Activated T-helper 1 cell treated with Interleukin-2 at 50 U/mL for 16 hours (primary cell): ENCODE results near the gene KASH5.

Experiments used
- DNase-seq: peaks from one replicate; pipeline ENCODE4 v3.0.0-alpha.2; 2020; ENCODE audit warnings: low read depth

Gene KASH5

DNA sequence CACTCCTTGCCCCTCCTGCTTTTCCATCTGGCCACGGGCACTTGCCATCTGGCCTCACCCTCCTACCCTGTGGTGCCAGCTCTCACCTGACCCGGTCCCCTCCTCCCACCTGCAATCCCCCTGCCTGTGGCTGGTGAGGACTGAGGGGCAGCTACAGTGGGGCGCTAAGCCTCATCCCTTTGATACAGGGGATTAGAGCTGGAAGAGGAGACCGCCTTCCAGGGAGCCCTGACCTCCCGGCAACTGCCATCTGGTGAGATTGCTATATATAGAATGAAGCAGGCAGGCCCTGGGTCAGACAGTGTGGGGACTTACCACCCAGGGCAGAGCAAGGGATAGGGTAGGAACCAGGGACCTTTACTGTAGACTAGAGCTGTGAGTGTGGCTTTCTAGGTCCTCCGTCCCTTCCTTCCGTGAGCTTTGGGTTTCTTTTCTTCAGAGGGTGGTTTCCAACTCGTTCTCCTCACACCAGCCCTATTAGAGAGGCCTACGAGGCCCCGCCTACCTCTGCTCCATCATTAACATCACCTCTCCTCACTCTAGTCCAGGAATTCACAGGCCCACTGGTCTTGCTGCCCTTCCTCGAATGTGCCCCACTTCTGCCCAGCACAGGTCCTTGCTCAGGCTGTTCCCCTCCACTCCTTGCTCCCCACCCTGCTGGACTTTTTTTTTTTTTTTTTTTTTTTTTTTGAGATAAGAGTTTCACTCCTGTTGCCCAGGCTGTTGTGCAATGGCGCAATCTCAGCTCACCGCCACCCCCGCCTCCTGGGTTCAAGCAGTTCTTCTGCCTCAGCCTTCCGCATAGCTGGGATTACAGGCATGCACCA is 7.7 kb downstream of the KASH5 start:
- no peak for DNase-seq

DNA sequence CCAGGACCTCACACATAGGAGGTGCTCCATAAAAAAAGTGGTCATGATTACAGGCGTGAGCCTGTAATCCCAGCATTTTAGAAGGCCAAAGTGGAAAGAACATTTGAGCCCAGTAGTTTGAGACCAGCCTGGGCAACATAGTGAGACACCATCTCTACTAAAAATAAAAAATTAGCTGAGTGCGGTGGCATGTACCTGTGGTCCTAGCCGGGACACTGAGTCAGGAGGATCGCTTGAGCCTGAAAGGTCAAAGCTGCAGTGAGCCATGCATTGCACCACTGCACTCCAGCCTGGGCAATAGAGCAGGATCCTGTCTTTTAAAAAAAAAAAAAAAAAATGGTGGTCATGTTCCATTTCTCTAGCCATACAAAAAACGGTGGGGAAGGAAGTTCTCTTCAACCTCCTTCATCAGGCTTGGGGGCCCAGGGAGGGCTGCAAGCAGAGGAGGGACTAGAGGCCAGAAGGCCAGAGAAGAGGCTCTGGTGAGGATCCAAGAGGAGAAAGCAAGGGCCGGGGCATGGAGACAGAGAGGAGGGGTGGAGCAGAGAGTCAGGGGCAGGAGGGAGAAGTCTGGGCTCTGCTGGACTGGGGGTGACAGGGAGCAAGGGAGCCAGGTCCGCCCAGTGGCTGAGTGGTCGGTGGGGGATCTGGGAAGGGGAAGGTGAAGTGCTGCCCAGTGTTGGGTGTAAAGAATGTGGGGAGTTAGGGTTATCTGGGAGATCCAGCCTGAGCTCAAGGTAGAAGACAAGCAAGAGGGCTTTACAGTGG is 8.9 kb downstream of the KASH5 start:
- DNase-seq = no peak

DNA sequence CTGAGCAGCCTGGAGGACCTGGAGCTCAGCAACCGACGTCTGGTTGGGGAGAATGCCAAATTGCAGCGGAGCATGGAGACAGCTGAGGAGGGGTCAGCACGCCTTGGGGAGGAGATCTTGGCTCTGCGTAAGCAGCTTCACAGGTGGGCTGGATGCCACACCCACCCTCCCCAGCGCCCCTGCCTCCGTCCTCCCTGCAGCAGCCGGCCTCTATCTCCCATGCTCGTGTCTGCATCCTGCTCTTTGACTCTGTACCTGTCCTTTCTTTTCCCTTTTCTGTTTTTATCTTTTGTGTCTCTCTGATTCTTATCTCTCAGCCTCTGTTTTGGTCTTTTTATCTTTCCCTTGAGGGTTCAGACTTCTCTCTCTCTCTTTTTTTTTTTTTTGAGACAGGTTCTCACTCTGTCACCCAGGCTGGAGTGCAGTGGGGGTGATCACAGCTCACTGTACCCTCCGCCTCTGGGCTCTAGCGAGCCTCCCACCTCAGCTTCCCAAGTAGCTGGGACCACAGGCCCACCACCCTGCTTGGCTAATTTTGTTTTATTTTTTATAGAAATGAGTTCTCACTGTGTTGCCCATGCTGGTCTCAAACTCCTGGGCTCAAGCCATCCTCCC is 10.1 kb downstream of the KASH5 start:
- DNase-seq = no peak

DNA sequence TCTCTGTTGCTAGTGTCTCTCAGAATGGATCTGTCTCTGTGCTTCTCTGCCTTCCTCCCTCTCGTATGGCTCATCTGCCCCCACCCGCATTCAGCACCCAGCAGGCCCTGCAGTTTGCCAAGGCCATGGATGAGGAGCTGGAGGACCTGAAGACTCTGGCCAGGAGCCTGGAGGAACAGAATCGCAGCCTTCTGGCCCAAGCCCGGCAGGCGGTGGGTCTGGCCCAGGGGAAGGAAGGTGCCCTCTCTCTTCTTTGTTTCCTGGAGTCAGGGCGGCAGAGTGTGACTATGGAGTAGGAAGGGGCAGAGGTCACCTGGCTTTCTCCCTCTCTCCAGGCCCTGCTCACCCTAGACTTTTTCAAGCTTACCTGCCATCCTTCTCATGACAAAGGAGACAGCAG is 10.9 kb downstream of the KASH5 start:
- DNase-seq = no peak

DNA sequence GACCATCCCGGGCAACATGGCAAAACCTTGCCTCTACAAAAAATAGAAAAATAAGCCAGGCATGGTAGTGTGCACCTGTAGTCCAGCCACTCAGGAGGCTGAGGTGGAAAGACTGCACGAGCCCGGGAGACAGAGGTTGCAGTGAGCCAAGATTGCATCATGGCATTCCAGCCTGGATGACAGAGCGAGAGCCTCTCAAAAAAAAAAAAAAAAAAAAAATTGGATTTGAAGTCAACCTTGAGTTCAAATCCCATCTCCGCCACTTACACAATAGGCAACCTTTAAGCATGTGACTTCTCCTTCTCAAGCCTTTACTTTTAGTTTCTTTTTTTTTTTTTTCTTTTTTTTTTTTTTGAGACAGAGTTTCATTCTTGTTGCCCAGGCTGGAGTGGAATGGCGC is 12.0 kb downstream of the KASH5 start:
- DNase-seq = no peak

DNA sequence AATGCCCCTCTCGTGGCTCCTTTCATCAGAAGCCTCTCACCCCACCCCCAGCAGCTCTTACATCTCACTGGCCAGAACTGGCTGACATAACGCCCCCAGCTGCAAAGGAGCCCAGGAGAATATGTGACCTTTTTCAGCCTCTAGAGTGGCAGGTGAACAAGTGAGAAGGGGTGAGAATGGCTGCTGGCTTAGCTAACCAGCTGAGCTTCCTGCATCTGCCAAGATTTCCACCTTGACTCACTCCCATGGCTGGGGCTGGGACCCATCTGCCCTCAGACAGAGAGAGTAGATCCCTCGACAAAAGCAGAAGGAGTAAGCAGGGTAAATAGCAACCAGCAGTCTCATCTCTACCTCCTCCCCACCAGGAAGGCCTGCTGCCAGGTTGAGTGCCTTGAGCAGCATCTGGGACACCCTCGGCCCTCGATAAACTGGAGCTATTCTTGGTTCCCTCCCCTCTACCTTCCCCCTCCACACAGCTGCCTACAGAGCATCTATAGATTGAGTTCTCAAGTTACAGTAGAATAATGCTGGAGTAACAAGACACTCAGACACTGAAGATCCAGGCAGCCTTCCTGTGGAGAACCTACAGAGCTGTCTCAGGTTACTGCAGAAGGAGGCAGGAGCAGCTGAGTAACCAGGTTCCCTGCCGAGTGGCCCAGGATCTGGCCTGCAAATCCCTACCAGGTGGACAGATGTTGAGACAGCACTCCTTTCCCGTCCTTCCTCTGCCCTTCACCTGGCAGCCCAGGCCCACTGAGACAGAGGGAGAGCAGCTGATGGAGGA is 15.5 kb downstream of the KASH5 start:
- DNase-seq = no peak

DNA sequence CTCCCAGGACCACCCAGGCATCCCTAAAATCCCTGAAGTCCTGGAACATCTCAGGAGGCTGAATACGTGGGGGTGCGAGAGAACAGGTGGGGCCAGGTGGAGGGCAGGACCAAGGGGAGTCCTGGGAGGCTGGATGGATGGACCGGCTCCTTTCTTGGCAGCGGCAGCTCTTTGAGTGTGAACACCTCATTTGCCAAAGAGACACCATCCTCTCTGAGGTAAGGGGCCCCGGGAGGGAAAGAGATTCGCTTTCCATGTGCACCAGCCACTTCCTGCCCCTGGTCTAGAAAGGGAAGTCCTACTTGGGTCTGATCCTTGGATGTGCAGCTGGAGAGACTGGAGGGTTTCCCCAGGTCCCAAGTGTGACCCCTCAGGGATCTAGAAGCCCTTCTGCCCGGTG is 19.0 kb downstream of the KASH5 start:
- DNase-seq = no peak

DNA sequence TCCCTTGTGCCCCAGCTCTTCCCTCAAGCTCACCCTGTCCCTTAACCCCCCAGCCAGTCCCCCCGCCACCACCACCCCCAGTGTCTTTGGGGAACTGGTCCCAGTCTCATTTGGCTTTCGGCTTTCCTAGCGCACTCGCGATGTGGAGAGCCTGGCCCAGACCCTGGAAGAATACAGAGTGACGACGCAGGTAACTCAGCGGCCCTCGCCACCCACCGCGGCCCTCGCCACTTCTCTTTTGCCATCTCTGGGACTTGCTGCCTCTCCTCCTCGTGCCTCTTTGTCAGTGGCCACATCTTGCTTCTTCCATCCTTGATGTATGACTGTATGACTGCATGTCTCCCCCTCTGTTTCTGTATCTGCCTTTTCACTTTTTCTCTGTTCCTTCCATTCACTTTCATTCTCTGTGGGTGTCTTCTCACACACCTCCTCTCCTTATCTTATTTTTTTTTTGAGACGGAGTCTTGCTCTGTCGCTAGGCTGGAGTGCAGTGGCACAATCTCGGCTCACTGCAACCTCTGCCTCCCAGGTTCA is 19.5 kb downstream of the KASH5 start:
- no peak for DNase-seq

DNA sequence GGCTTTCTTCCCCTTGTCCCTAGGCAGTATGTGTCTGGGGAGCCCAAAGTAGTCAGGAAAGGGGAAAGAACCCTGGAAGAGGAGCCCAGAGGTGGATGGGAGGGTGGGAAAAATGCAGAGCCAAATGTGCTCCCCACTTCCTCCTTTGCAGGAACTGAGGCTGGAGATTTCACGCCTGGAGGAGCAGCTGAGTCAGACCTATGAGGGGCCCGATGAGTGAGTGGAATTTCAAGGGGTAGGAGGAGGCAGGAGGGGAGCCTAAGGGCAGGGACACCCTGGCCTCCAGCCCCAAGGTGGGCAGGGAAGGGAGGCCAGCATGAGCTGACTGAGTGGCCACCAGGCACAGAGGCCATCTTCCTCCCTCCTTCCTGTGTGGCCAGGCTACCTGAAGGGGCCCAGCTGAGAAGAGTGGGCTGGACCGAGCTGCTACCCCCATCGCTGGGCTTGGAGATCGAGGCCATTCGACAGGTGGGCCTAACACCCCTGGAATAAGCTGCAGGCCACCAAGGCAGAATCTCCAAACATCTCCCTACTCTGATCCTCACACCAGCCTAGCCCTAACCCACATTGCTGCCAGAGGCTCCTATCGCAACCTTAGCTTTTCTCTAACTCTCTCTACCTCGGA is 20.9 kb downstream of the KASH5 start:
- DNase-seq = no peak

DNA sequence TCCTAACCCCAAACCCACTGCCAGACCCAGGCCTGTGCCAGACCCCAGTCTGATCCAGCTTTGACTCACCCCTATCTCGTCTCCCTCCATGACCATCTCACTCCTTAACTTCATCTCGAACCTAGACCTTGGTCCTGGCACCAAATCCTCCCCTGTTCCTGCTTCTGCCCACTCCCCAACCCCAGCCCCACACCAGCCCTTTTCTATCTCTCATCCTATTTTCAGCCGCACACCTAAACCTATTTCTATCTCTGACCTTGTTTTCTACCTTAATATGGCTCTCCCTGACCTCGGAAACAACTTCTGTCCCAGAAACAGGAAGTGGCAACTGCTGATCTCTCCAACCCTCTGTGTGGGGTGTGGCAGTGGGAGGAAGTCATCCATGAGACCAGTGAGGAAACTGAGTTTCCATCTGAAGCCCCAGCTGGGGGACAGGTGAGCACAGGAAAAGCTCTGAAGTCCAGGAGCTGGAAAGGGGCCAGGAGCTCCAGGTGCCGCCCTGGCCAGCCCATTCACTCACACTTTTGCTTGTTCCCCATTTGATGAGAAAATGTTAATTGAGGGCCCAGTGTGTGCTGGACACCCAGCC is 21.5 kb downstream of the KASH5 start:
- DNase-seq = no peak

DNA sequence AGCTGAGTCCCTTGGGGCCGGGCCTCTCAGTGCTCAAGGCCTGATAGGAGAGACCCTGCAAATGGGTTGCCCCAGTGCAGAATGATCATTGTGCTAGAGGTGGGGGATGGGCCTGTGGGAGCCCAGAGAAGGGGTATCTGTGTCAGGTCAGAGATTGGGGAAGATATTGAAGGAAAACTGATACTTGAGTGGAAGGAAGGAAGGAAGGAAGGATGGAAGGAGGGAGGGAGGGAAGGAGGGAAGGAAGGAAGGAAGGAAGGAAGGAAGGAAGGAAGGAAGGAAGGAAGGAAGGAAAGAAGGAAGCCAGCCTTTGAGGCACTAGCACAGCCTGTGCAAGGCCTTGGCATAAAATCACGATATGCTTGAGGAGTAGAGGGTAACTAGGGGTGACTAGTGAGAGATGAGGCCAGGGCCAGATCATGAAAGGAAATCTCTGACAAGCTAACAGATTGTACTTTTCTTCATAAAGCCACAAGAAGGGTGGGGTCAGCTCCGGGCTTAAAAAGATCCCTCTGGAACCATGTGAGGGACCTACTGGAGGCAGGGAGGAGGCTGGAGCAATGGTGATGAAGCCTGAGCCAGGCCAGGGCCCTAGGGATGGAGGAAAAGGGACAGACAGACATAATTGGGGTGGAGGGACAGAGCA is 23.8 kb downstream of the KASH5 start:
- DNase-seq = no peak

DNA sequence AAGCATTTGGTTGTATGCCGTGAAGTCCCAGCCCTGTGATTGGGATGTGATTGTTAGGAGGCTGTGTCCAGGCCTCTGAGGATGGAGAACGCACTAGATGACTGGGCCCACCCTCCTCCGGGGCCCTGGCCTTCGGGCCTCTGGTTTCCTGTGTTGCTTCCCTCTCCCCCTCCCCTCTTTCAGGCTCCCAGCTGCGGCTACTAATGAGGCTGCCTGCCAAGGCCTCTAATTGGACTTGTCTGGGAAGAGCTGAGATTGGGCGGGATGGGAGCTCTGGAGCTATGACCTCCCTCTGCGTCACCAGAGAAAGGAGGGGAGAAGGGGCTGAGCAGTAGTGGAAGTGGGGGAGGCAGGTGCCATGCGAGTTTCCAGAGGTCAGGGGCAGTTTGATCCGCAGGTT is 25.3 kb downstream of the KASH5 start:
- DNase-seq = no peak

DNA sequence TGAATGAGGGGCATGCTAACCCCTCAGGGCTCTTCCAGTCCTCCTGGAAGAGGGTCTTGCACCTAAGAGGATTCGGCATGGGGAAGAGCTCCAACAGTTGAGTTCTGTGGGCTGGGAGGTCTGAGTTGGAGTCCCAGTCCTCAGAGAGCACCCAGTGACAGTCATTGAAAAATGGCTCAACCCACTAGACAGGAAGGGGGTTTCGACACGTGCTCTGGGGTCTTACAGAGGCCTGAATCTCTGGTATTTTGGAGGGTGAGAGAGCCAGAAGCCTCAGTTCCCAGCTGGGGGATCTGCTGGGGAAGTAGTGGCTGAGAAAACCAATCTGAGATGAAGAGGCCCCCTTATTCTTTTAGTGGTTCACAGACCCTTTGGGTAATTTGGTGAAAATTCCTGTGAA is 26.2 kb downstream of the KASH5 start:
- no peak for DNase-seq

DNA sequence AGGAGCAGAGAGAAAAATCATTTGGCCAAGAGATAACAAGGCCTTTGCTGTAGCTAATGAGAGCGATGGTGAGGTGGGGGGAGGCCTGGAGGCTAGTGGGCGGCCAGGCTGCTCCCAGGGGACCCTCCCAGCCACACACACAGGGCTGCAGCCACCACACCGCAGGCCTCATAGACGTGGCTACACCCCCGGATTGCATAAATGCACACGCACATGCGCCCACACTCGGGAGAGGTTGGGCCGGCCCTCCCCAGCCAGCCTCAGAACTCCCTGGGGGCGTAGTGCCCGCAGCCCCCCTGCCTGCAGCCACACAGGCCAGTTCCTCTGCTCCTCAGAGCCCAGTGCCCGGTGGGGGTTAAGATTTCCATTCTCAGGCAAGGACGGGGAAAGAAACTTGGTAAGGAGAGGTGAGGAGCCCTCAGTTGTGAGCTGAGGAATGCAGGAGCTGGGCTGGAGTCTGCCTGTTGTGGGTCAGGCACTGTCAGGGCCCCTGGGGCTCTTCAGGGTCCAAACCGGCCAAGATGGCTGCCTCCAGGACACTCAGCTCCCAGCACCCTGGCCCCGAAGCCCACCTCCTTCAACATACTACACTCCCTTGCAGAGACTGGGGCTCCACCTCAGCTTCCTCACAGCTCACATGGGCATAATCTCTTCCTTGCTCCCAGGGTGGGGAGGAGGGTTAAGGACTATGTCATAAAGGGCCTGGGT is 27.2 kb downstream of the KASH5 start:
- DNase-seq = no peak

DNA sequence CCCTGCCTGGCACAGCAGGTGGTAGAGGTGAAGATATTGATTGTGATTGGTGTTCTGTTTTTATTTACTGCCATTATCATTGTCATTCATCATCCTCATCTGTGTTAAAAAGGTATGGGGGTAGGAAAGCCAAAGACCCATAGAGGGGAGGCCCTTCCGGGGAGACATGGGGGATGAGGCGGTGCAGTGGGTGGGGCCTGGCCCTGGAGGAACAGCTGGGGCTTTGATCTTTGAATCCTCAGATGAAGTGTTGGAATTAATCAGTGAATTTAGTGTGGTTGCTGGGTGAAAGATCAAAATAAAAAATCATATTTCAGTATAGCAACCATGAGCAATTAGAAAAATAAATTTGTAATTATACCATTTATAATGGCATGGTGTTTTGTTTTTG is 27.8 kb downstream of the KASH5 start:
- DNase-seq = no peak

DNA sequence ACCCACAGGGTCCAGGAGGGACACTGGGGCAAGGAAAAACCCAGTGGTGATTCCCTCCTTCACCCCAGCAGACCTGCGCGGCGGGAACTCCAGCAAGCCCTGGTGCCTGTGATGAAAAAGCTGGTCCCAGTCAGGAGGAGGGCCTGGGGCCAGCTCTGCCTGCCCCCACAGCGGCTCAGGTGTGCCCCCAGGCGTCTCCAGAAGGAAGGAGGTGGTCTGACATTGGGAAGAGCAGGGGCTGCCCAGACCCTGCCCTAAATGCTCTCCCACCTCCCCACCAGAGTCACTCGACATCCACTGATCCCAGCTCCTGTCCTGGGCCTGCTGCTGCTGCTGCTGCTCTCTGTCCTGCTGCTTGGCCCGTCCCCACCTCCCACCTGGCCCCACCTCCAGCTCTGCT is 29.0 kb downstream of the KASH5 start:
- DNase-seq = no peak

DNA sequence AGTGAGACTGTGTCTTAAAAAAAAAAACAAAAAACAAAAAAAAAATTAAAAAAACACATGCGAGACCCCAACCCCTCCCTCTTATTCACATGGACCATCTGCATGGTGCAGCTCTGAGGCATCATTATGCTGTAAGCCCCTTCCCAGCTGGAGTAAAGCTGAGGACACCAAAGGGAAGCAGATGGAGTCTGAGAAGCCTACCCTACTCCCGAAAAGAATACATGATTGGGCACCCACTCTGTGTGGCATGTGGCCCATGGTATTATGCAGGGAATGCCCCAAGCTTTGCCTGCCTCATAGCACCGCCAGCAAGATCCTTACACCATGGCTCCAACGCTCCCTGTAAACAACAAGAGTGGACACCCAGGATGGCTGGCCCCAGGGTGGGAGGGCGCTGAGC is 30.5 kb downstream of the KASH5 start:
- no peak for DNase-seq

DNA sequence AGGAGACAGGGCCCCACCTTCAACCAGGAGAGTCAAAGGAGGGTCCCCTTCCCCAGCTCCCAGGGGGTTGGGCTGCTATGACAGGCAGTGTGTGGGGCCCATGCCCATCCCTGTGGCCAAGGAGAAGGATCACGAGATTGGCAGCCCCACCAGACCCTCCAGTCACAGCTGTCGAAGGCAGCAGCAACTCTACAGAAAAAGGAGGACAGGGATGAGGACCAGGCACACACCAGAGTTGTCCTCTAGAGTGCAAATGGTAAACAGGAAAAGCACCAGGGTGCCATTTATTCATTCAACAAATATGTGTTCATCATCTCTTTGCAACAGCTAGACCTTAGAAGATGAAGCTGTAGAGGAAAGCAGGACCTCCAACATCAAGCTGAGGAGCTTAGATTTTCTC is 31.1 kb downstream of the KASH5 start:
- no peak for DNase-seq

DNA sequence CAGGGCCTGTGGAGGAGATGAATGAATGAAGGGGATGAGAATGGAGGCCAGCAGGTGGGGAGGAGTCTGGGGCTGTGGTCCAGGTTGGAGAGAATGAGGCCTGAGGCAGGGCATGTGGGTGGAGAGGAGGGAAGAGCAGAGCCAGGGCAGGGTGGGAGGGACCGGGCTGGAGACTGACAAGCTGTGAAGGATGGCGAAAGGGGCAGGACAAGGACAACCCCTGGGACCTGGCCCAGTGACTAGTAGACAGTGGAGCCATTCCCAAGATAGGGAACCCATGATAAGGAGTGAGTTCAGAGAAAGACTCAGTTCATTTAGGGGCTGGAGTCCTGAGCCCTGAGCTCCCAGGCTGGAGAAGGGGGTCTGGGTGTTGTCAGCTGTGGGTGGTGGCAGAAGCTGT is 32.2 kb downstream of the KASH5 start:
- DNase-seq = no peak
